A549 treated with ZK216348 at 1 μM for 4 hours (cell line): ENCODE data around the gene ATP11A. TPM values are rescaled to one million over a fixed set of nuclear protein-coding genes. Genes with fewer than 3 reads are reported as not detected.

Experiments
- total RNA-seq: library from RNA; stranded (reverse); fragments of 200-300 nt; extraction: Qiagen RNA extraction; gene quantifications from 5 replicates; pipeline ENCODE4 v1.2.3, GENCODE V29; 2022; ENCODE audit warnings: low read depth

The ATP11A gene
- 5.5 to 13.6 TPM (median 10.3 TPM) in 5 replicates for total RNA-seq

GRCh38 chr13:112689303-112690245 is at the start of gene ATP11A:
Gene ATP11A, plus strand, starts transcription at chr13:112690038. Its CDS starts 379 bp downstream, at chr13:112690417.

Other genes starting within 250 kb of the ATP11A start
- 15.5 to 21.2 TPM (median 17.5 TPM) in 5 replicates for gene TUBGCP3, start 101.9 kb upstream of the ATP11A start, total RNA-seq